ENCODE results near the gene MYL12B. TPM values are rescaled to one million over a fixed set of nuclear protein-coding genes. Genes with fewer than 3 reads are reported as not detected.

The MYL12B gene
- total RNA-seq, 2 experiments from 2014 or later = 230 to 260 TPM

- no TSS peak for BruUV-seq (replicated peaks)
- H3K9me2 ChIP-seq (ENCODE audit: insufficient read depth, low read length) = no peaks in the 10 kb centered on the region
- CTCF ChIA-PET (ENCODE audit: unreplicated experiment) = no interaction called here
- H3K27ac ChIP-seq (ENCODE audit: low read depth, low read length, poor library complexity, severe bottlenecking) = peak overlapping the region; percentile 84
- TF ChIP-seq EZH2phosphoT487 (IDR thresholded peaks at IDR 0.05; ENCODE audit: borderline replicate concordance, low read depth, low read length) = no peak
- no peak for TF ChIP-seq CTCF (conservative IDR thresholded peaks at IDR 0.05; ENCODE audit: low read length)
- peaks cover 61% of the 10 kb centered on the region for H3K4me1 ChIP-seq (ENCODE audit: insufficient read depth, low read length, poor library complexity, severe bottlenecking)
- H3K4me2 ChIP-seq (ENCODE audit: low read length) = peak overlapping the region; percentile 72
- no peaks in the 10 kb centered on the region for H3K9me3 ChIP-seq (ENCODE audit: low read length)
- H3K4me3 ChIP-seq (ENCODE audit: low read depth, low read length, poor library complexity, severe bottlenecking) = peak overlapping the region; percentile 81
- DNase-seq (ENCODE audit: low spot score) = peak; percentile 75
- H4K20me1 ChIP-seq (ENCODE audit: insufficient read depth, low read length) = peaks cover 21% of the 10 kb centered on the region
- intact Hi-C loops (cut with micrococcal nuclease; ENCODE audit: unreplicated experiment) = loop anchor here (5.0 kb wide), 2 partner anchors 331 to 676 kb away; partner anchors contain the start of genes METTL4 and NDC80
- POLR2A ChIA-PET = interaction anchor here (0.6 to 4.0 kb wide), 12 partner anchors 12 to 468 kb away, joined by 3 to 50 read pairs (median 4); no protein-coding TSS in a partner anchor
- no peak overlapping the region for H2AFZ ChIP-seq (ENCODE audit: low read length)
- H3K36me3 ChIP-seq (ENCODE audit: insufficient read depth, low read length) = peaks cover 42% of the 10 kb centered on the region
- peaks cover 77% of the 10 kb centered on the region for H3K79me2 ChIP-seq (ENCODE audit: insufficient read depth, low read depth, low read length)
Observed at GRCh38 chr18:3248062-3248657, 13.8 kb upstream of the MYL12B start.

GRCh38 chr18:3248658-3249359 is 13.1 kb upstream of the MYL12B start:
- no peak for TF ChIP-seq CTCF (conservative IDR thresholded peaks at IDR 0.05; ENCODE audit: low read length)
- TF ChIP-seq EZH2phosphoT487 (IDR thresholded peaks at IDR 0.05; ENCODE audit: borderline replicate concordance, low read depth, low read length) = no peak
- CTCF ChIA-PET (ENCODE audit: unreplicated experiment) = no interaction called here
- TSS peak; percentile 77 for BruUV-seq (replicated peaks)
- Histone ChIP-seq H3K36me3 (ENCODE audit: insufficient read depth, low read length) (peaks cover 45% of the 10 kb centered on the region), H3K79me2 (ENCODE audit: insufficient read depth, low read depth, low read length) (peaks cover 83% of the 10 kb centered on the region), H4K20me1 (ENCODE audit: insufficient read depth, low read length) (peaks cover 21% of the 10 kb centered on the region), H2AFZ (ENCODE audit: low read length) (no peak overlapping the region), H3K9me2 (ENCODE audit: insufficient read depth, low read length) (no peaks in the 10 kb centered on the region), H3K4me1 (ENCODE audit: insufficient read depth, low read length, poor library complexity, severe bottlenecking) (peaks cover 60% of the 10 kb centered on the region), H3K4me2 (ENCODE audit: low read length) (peak overlapping the region; percentile 72), H3K9me3 (ENCODE audit: low read length) (no peaks in the 10 kb centered on the region), H3K27ac (ENCODE audit: low read depth, low read length, poor library complexity, severe bottlenecking) (peak overlapping the region; percentile 84), H3K4me3 (ENCODE audit: low read depth, low read length, poor library complexity, severe bottlenecking) (peak overlapping the region; percentile 81)
- POLR2A ChIA-PET = interaction anchor here (0.6 to 4.0 kb wide), 10 partner anchors 11 to 336 kb away, joined by 3 to 50 read pairs (median 4); no protein-coding TSS in a partner anchor
- intact Hi-C loops (cut with micrococcal nuclease; ENCODE audit: unreplicated experiment) = loop anchor here (5.0 kb wide), 2 partner anchors 332 to 677 kb away; partner anchors contain the start of genes METTL4 and NDC80
- DNase-seq (ENCODE audit: low spot score) = peak; percentile 67

Measured in OCI-LY7 (cell line).